ENCODE results near the gene MCRIP1. TPM values are rescaled to one million over a fixed set of nuclear protein-coding genes. Genes with fewer than 3 reads are reported as not detected.

Gene MCRIP1
- total and polyA plus RNA-seq, 10 of the 15 experiments (the other 5 are each of a cell fraction or from before 2014, with no cell fraction given): 0.31 to 54.4 (median 30.8) TPM

GRCh38 chr17:81833160-81833920 is at the start of gene MCRIP1 (continued):
- TF ChIP-seq PBX3 (IDR thresholded peaks at IDR 0.05; ENCODE audit: insufficient replicate concordance, low read depth, low read length) (peak; percentile 47), NR2C1 (IDR thresholded peaks at IDR 0.05) (no peak; the same call in none of the 2 replicates), MEF2A (IDR thresholded peaks at IDR 0.05; ENCODE audit: insufficient read depth, low read depth, low read length) (no peak), ETV6 (conservative IDR thresholded peaks at IDR 0.05 in 1 of 2, IDR thresholded peaks at IDR 0.05 in 1 of 2; ENCODE audit: borderline replicate concordance in 1 of 2, low read depth in 1 of 2) (no peak), SIN3A (IDR thresholded peaks at IDR 0.05; ENCODE audit: low read depth, low read length) (peak; percentile 56; the same call in 1 of the 2 replicates), ZNF687 (IDR thresholded peaks at IDR 0.05) (peak; percentile 63; the same call in 1 of the 2 replicates), ZBTB33 (IDR thresholded peaks at IDR 0.05) (no peak), ATF3 (IDR thresholded peaks at IDR 0.05; ENCODE audit: borderline replicate concordance, extremely low read depth, low read depth, low read length) (peak; percentile 88), RBBP5 (conservative IDR thresholded peaks at IDR 0.05) (no peak), USF2 (IDR thresholded peaks at IDR 0.05; ENCODE audit: borderline replicate concordance, low read depth, low read length) (peak; percentile 79), RAD51 (IDR thresholded peaks at IDR 0.05) (peak; percentile 26; the same call in 1 of the 2 replicates), KLF5 (IDR thresholded peaks at IDR 0.05; ENCODE audit: partially characterized antibody) (peak; percentile 67), SP1 (IDR thresholded peaks at IDR 0.05; ENCODE audit: low read depth, low read length) (peak; percentile 48), TAF1 (IDR thresholded peaks at IDR 0.05; ENCODE audit: borderline replicate concordance, low read depth, low read length) (peak; percentile 55; the same call in 1 of the 2 replicates), YY1 (IDR thresholded peaks at IDR 0.05; ENCODE audit: low read depth, low read length) (peak; percentile 22), CREM (IDR thresholded peaks at IDR 0.05; ENCODE audit: low read depth) (peak; percentile 65; the same call in 1 of the 2 replicates), GABPA (IDR thresholded peaks at IDR 0.05; ENCODE audit: low read depth) (no peak), MYC (IDR thresholded peaks at IDR 0.05; ENCODE audit: insufficient read depth, insufficient read length, insufficient replicate concordance, low read length, severe bottlenecking) (no peak), PAX5 (IDR thresholded peaks at IDR 0.05; ENCODE audit: borderline replicate concordance, low read depth, low read length) (0 out of 2 replicates have a peak, but pooled peaks have one; percentile 27), IKZF2 (IDR thresholded peaks at IDR 0.05) (no peak)
